Calu3 (cell line): ENCODE results near the gene MACROD2. TPM values are rescaled to one million over a fixed set of nuclear protein-coding genes. Genes with fewer than 3 reads are reported as not detected.
"Not testable (repeated sequence)": the region's sequence is repeated elsewhere in the genome, so short reads cannot be mapped to it uniquely, and the experiment has no call there.

Experiments
- BruUV-seq: library from RNA; stranded (reverse); fragments of 400-500 nt; replicated peaks from 2 replicates; lab custom pipeline; 2021; lab: Mats Ljungman, UMichigan
- CTCF ChIA-PET: fragments of 300-600 bp; sonication (Branson Sonifier 250); formaldehyde crosslinking; loops from one replicate; lab custom pipeline; 2022; ENCODE audit warnings: antibody characterized with exemption; lab: Charles Lee
- DNase-seq: peaks from one replicate; pipeline ENCODE4 v3.0.0; 2022
- H3K27ac Mint-ChIP-seq: one replicate; pipeline ENCODE4 v1.8.0; 2022; ENCODE audit warnings: mixed read lengths; ENCODE audit not compliant: unreplicated experiment
- H3K27me3 Mint-ChIP-seq: one replicate; pipeline ENCODE4 v1.8.0; 2022; ENCODE audit warnings: mixed read lengths; ENCODE audit not compliant: unreplicated experiment
- H3K36me3 Mint-ChIP-seq: one replicate; pipeline ENCODE4 v1.8.0; 2022; ENCODE audit warnings: mild to moderate bottlenecking, moderate library complexity, mixed read lengths; ENCODE audit not compliant: insufficient read depth, unreplicated experiment
- H3K4me1 Mint-ChIP-seq: one replicate; pipeline ENCODE4 v1.8.0; 2022; ENCODE audit warnings: mild to moderate bottlenecking, low read depth, mixed read lengths; ENCODE audit not compliant: unreplicated experiment
- H3K4me3 Mint-ChIP-seq: one replicate; pipeline ENCODE4 v1.8.0; 2022; ENCODE audit warnings: mild to moderate bottlenecking, low read depth, moderate library complexity, mixed read lengths; ENCODE audit not compliant: unreplicated experiment
- H3K9me3 Mint-ChIP-seq: one replicate; pipeline ENCODE4 v1.8.0; 2022; ENCODE audit warnings: low read depth, mixed read lengths; ENCODE audit not compliant: unreplicated experiment
- intact Hi-C: fragments of 100-400 bp; cut with micrococcal nuclease; formaldehyde crosslinking; loops from one replicate; pipeline ENCODE4 v1.10.0; 2022; ENCODE audit not compliant: unreplicated experiment
- total RNA-seq: library from RNA; stranded (reverse); gene quantifications from 2 replicates; pipeline ENCODE4 v1.2.3, GENCODE V29; 2022
- TF ChIP-seq, protein P1 (sequence below): fragments of 200-600 bp; IDR thresholded peaks from one replicate; pipeline ENCODE4 v1.8.0; 2022; ENCODE audit warnings: antibody characterized with exemption; ENCODE audit not compliant: unreplicated experiment

MACROD2 gene
- total RNA-seq, 1 experiment from 2014 or later: 29.4 TPM

DNA sequence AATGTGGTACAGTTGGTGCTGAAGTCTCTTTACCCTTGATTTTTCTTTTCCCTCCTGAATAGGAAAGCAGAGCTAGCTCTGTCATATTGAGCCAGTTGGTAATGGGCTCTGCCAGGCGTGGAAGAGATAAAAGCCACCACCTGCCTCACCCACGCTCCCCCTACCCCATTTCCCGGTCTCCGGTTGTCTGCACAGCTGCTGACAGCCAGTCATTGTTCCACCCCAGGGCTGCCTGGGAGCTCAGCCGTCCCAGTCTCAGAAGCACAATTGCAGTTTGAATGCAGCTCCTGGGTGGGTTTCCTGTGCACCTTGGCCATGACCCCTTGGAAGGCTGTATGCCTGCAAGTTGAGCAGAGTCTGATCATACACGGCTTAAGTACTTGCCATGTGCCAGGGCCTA, 1017.2 kb downstream of the MACROD2 start:
- TF ChIP-seq, protein P1, sequence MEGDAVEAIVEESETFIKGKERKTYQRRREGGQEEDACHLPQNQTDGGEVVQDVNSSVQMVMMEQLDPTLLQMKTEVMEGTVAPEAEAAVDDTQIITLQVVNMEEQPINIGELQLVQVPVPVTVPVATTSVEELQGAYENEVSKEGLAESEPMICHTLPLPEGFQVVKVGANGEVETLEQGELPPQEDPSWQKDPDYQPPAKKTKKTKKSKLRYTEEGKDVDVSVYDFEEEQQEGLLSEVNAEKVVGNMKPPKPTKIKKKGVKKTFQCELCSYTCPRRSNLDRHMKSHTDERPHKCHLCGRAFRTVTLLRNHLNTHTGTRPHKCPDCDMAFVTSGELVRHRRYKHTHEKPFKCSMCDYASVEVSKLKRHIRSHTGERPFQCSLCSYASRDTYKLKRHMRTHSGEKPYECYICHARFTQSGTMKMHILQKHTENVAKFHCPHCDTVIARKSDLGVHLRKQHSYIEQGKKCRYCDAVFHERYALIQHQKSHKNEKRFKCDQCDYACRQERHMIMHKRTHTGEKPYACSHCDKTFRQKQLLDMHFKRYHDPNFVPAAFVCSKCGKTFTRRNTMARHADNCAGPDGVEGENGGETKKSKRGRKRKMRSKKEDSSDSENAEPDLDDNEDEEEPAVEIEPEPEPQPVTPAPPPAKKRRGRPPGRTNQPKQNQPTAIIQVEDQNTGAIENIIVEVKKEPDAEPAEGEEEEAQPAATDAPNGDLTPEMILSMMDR: no peak
- Mint-ChIP-seq H3K27ac (no peak overlapping the region), H3K4me1 (no peaks in the 10 kb centered on the region), H3K27me3 (no peaks in the 10 kb centered on the region), H3K4me3 (no peak overlapping the region), H3K9me3 (no peaks in the 10 kb centered on the region), H3K36me3 (no peaks in the 10 kb centered on the region)
- intact Hi-C loops: no loop called here
- BruUV-seq: no TSS peak
- no peak for DNase-seq
- CTCF ChIA-PET: no interaction called here

DNA sequence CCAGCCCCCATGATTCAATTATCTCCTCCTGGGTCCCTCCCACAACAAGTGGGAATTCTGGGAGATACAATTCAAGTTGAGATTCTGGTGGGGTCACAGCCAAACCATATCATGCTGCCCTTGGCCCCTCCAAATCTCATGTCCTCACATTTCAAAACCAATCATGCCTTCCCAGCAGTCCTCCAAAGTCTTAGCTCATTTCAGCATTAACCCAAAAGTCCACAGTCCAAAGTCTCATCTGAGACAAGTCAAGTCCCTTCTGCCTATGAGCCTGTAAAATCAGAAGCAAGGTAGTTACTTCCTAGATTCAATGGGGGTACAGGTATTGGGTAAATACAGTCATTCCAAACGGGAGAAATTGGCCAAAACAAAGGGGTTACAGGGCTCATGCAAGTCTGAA, 1021.6 kb downstream of the MACROD2 start:
- H3K27me3 Mint-ChIP-seq, BruUV-seq, H3K36me3 Mint-ChIP-seq, H3K4me3 Mint-ChIP-seq, DNase-seq, intact Hi-C loops, CTCF ChIA-PET, H3K4me1 Mint-ChIP-seq, H3K9me3 Mint-ChIP-seq, H3K27ac Mint-ChIP-seq: not testable (repeated sequence)

DNA sequence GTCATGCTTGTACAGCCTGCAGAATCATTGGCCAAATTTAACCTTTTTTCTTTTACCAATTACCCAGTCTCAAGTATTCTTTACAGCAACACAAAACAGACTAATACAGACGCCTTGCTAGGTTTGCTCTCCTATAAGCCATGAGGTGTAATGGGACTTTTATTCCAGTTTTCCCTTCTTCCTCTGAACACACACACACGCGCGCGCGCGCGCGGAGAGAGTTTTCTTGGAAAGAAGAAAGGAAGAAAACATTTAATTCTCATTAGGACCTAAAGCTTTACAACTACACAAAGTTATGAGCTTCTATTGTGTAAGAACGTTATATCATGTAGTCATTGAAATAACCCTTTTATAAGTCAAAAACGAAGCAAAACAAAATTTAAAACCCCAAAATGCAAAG, 1023.6 kb downstream of the MACROD2 start:
- H3K9me3 Mint-ChIP-seq: peaks cover 2% of the 10 kb centered on the region
- no TSS peak for BruUV-seq
- H3K4me1 Mint-ChIP-seq: no peaks in the 10 kb centered on the region
- H3K27ac Mint-ChIP-seq: no peak overlapping the region
- intact Hi-C loops: no loop called here
- no peak overlapping the region for H3K4me3 Mint-ChIP-seq
- CTCF ChIA-PET: no interaction called here
- H3K36me3 Mint-ChIP-seq: no peaks in the 10 kb centered on the region
- H3K27me3 Mint-ChIP-seq: no peaks in the 10 kb centered on the region
- no peak for DNase-seq
- TF ChIP-seq, protein P1: no peak

- Mint-ChIP-seq H3K9me3 (peaks cover 2% of the 10 kb centered on the region), H3K27ac (no peak overlapping the region), H3K4me3 (no peak overlapping the region), H3K27me3 (no peaks in the 10 kb centered on the region), H3K4me1 (no peaks in the 10 kb centered on the region), H3K36me3 (no peaks in the 10 kb centered on the region)
- BruUV-seq: no TSS peak
- intact Hi-C loops: no loop called here
- TF ChIP-seq, protein P1: no peak
- DNase-seq: no peak
- CTCF ChIA-PET: no interaction called here
Measured at GRCh38 chr20:15020845-15021244, 1025.5 kb downstream of the MACROD2 start.

DNA sequence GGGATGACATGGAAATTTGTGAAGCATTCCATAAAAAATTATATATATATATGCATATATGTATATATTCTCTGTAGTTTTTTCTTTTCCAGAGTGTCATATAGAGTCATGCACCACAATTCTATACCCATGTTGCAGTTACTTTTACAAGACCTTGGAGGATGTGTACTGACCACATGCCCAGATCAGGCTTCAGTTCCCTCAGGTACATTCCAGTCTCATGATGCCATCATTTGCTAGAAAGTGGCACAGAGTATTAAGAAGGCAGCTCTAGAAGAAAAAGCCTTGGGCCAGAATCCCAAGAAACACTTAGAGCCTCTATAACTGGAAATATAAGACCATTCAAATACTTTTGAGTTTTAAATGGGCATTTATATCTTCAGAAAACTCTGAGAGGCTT, 1027.6 kb downstream of the MACROD2 start:
- Mint-ChIP-seq H3K27ac (no peak overlapping the region), H3K4me1 (no peaks in the 10 kb centered on the region), H3K36me3 (no peaks in the 10 kb centered on the region), H3K4me3 (no peak overlapping the region), H3K9me3 (peaks cover 2% of the 10 kb centered on the region), H3K27me3 (no peaks in the 10 kb centered on the region)
- intact Hi-C loops: no loop called here
- BruUV-seq: no TSS peak
- TF ChIP-seq, protein P1: no peak
- CTCF ChIA-PET: no interaction called here
- no peak for DNase-seq
